BJ (cell line): ENCODE measurements around the gene NXT1. TPM values are rescaled to one million over a fixed set of nuclear protein-coding genes. Genes with fewer than 3 reads are reported as not detected.

Source experiments
- CTCF ChIA-PET: fragments of 350-600 bp; formaldehyde crosslinking; extraction: SDS; loops from one replicate; lab custom pipeline; 2021; ENCODE audit warnings: antibody characterized with exemption, inconsistent platforms; lab: Yijun Ruan, JAX
- POLR2A ChIA-PET: fragments of 300-600 bp; sonication (Branson Sonifier 250); formaldehyde crosslinking; extraction: SDS; loops from one replicate; lab custom pipeline; 2021; ENCODE audit warnings: antibody characterized with exemption; lab: Charles Lee
- DNase-seq: peaks from one replicate; pipeline ENCODE4 v3.0.0-alpha.2; 2011; ENCODE audit warnings: low read depth
- H3K27me3 ChIP-seq: 2 replicates; pipeline ENCODE4 v1.6.0; 2011; ENCODE audit warnings: low read length; ENCODE audit not compliant: control insufficient read depth, insufficient read depth
- H3K36me3 ChIP-seq: 2 replicates; pipeline ENCODE4 v1.5.1; 2011; ENCODE audit warnings: low read length; ENCODE audit not compliant: control insufficient read depth, insufficient read depth
- H3K4me3 ChIP-seq: 2 replicates; pipeline ENCODE4 v1.5.1; 2011; ENCODE audit warnings: low read depth, mild to moderate bottlenecking, control low read depth, low read length
- CTCF ChIP-seq: IDR thresholded peaks from 2 replicates; pipeline ENCODE4 v1.5.1; 2011; ENCODE audit warnings: low read depth, mild to moderate bottlenecking, control low read depth, inconsistent platforms, low read length, moderate library complexity; ENCODE audit not compliant: insufficient read depth
- polyA plus RNA-seq: library from polyadenylated mRNA; depleted of rRNA; stranded (reverse); fragments of >200 nt; gene quantifications from 2 replicates; pipeline ENCODE4 v1.2.3, GENCODE V29; 2011

NXT1 gene
- polyA plus RNA-seq, 1 experiment, result 24.2 TPM

GRCh38 chr20:23311947-23312506, 38.6 kb upstream of the NXT1 start:
- ChIA-PET POLR2A (no interaction called here), CTCF (interaction anchor here (1.0 kb wide), 1 partner anchor 8 kb away, joined by 3 read pairs; no protein-coding TSS in a partner anchor)
- Histone ChIP-seq H3K36me3 (no peaks in the 10 kb centered on the region), H3K27me3 (0 out of 2 replicates have a peak, but pooled peaks cover 2% of the 10 kb centered on the region), H3K4me3 (no peak overlapping the region)
- DNase-seq, result no peak
- no peak for TF ChIP-seq CTCF

GRCh38 chr20:23313271-23313670, 37.3 kb upstream of the NXT1 start:
- no peaks in the 10 kb centered on the region for H3K36me3 ChIP-seq
- H3K27me3 ChIP-seq, result 0 out of 2 replicates have a peak, but pooled peaks cover 2% of the 10 kb centered on the region
- ChIA-PET POLR2A (no interaction called here), CTCF (no interaction called here)
- TF ChIP-seq CTCF, result no peak
- DNase-seq, result no peak
- H3K4me3 ChIP-seq, result no peak overlapping the region

- 0 out of 2 replicates have a peak, but pooled peaks cover 2% of the 10 kb centered on the region for H3K27me3 ChIP-seq
- no peaks in the 10 kb centered on the region for H3K36me3 ChIP-seq
- no peak overlapping the region for H3K4me3 ChIP-seq
- DNase-seq, result no peak
- ChIA-PET POLR2A (no interaction called here), CTCF (no interaction called here)
- no peak for TF ChIP-seq CTCF
Measured at GRCh38 chr20:23314699-23315098, 35.9 kb upstream of the NXT1 start.

- Histone ChIP-seq H3K4me3 (no peak overlapping the region), H3K36me3 (no peaks in the 10 kb centered on the region), H3K27me3 (0 out of 2 replicates have a peak, but pooled peaks cover 2% of the 10 kb centered on the region)
- DNase-seq, result no peak
- TF ChIP-seq CTCF, result no peak
- ChIA-PET CTCF (no interaction called here), POLR2A (no interaction called here)
Measured at GRCh38 chr20:23315099-23315498, 35.5 kb upstream of the NXT1 start.

GRCh38 chr20:23316626-23317025, 34.0 kb upstream of the NXT1 start:
- H3K36me3 ChIP-seq, result no peaks in the 10 kb centered on the region
- no peak for TF ChIP-seq CTCF
- H3K27me3 ChIP-seq, result 0 out of 2 replicates have a peak, but pooled peaks cover 2% of the 10 kb centered on the region
- H3K4me3 ChIP-seq, result no peak overlapping the region
- ChIA-PET POLR2A (no interaction called here), CTCF (interaction anchor here (0.6 kb wide), 1 partner anchor 303 kb away, joined by 3 read pairs; no protein-coding TSS in a partner anchor)
- DNase-seq, result no peak
